Measurements from ENCODE around the gene CREB5. TPM values are rescaled to one million over a fixed set of nuclear protein-coding genes. Genes with fewer than 3 reads are reported as not detected.
A peak's percentile ranks its signal among the peaks of the same experiment; 100 is the strongest.

Gene CREB5
- total RNA-seq, 3 donors from 2014 or later, result 17.3 to 19.7 (median 18.0) TPM

GRCh38 chr7:28792858-28793257 is 380.5 kb downstream of the CREB5 start:
- H3K9me3 ChIP-seq, result no peaks in the 10 kb centered on the region
- DNase-seq (ENCODE audit: low spot score in 2 of 2), result no peak
- intact Hi-C loops (cut with DNase I; ENCODE audit: low total_unique reads), result no loop called here
- no peaks in the 10 kb centered on the region for H3K27me3 ChIP-seq
- H3K27ac ChIP-seq, result no peak overlapping the region
- TF ChIP-seq POLR2AphosphoS5 (IDR thresholded peaks at IDR 0.05) (no peak), POLR2A (IDR thresholded peaks at IDR 0.05) (no peak), CTCF (IDR thresholded peaks at IDR 0.05) (no peak)
- H3K4me1 ChIP-seq, result no peaks in the 10 kb centered on the region
- no peak overlapping the region for H3K4me3 ChIP-seq
- no peaks in the 10 kb centered on the region for H3K36me3 ChIP-seq

- Histone ChIP-seq H3K36me3 (no peaks in the 10 kb centered on the region), H3K4me1 (no peaks in the 10 kb centered on the region), H3K9me3 (no peaks in the 10 kb centered on the region), H3K27me3 (no peaks in the 10 kb centered on the region), H3K4me3 (no peak overlapping the region), H3K27ac (no peak overlapping the region)
- DNase-seq (ENCODE audit: low spot score in 2 of 2), result no peak
- intact Hi-C loops (cut with DNase I; ENCODE audit: low total_unique reads), result no loop called here
- TF ChIP-seq CTCF (IDR thresholded peaks at IDR 0.05) (no peak), POLR2AphosphoS5 (IDR thresholded peaks at IDR 0.05) (no peak), POLR2A (IDR thresholded peaks at IDR 0.05) (no peak)
These were observed 381.2 kb downstream of the CREB5 start for GRCh38 chr7:28793381-28794085.

- no peak for DNase-seq (ENCODE audit: low spot score in 2 of 2)
- TF ChIP-seq CTCF (IDR thresholded peaks at IDR 0.05) (no peak), POLR2AphosphoS5 (IDR thresholded peaks at IDR 0.05) (no peak), POLR2A (IDR thresholded peaks at IDR 0.05) (no peak)
- H3K4me1 ChIP-seq, result no peaks in the 10 kb centered on the region
- no peak overlapping the region for H3K27ac ChIP-seq
- intact Hi-C loops (cut with DNase I; ENCODE audit: low total_unique reads), result no loop called here
- H3K4me3 ChIP-seq, result no peak overlapping the region
- no peaks in the 10 kb centered on the region for H3K9me3 ChIP-seq
- no peaks in the 10 kb centered on the region for H3K36me3 ChIP-seq
- H3K27me3 ChIP-seq, result no peaks in the 10 kb centered on the region
These were observed 386.0 kb downstream of the CREB5 start for GRCh38 chr7:28798274-28798673.

GRCh38 chr7:28799619-28800018 is 387.3 kb downstream of the CREB5 start:
- intact Hi-C loops (cut with DNase I; ENCODE audit: low total_unique reads), result no loop called here
- no peak for TF ChIP-seq CTCF (IDR thresholded peaks at IDR 0.05)
- TF ChIP-seq POLR2A (IDR thresholded peaks at IDR 0.05), result no peak
- no peak for TF ChIP-seq POLR2AphosphoS5 (IDR thresholded peaks at IDR 0.05)
- H3K27ac ChIP-seq, result no peak overlapping the region
- H3K27me3 ChIP-seq, result no peaks in the 10 kb centered on the region
- H3K9me3 ChIP-seq, result no peaks in the 10 kb centered on the region
- H3K36me3 ChIP-seq, result no peaks in the 10 kb centered on the region
- no peaks in the 10 kb centered on the region for H3K4me1 ChIP-seq
- no peak overlapping the region for H3K4me3 ChIP-seq
- no peak for DNase-seq (ENCODE audit: low spot score in 2 of 2)

- TF ChIP-seq POLR2AphosphoS5 (IDR thresholded peaks at IDR 0.05), result no peak
- TF ChIP-seq CTCF (IDR thresholded peaks at IDR 0.05), result no peak
- no peak for TF ChIP-seq POLR2A (IDR thresholded peaks at IDR 0.05)
- Histone ChIP-seq H3K27ac (peak overlapping the region in 1 of 2 donors; percentile 9), H3K27me3 (no peaks in the 10 kb centered on the region), H3K9me3 (no peaks in the 10 kb centered on the region), H3K36me3 (no peaks in the 10 kb centered on the region), H3K4me1 (no peaks in the 10 kb centered on the region), H3K4me3 (no peak overlapping the region)
- intact Hi-C loops (cut with DNase I; ENCODE audit: low total_unique reads), result no loop called here
- DNase-seq (ENCODE audit: low spot score in 2 of 2), result no peak
These were observed 387.8 kb downstream of the CREB5 start for GRCh38 chr7:28800150-28800549.

Measured in breast epithelium (tissue), 4 donors.